Ovary (tissue), 3 donors: ENCODE results near the gene RASL10A.

Experiments
- EP300 ChIP-seq: sonication (generic); formaldehyde crosslinking; IDR thresholded peaks from one replicate; pipeline ENCODE4 v1.6.1; 2017; ENCODE audit warnings: antibody characterized with exemption
- TF ChIP-seq, protein P1 (sequence below), 3 donors: fragments of 450-650 bp in 2 of 3; fragments of 200-600 bp in 1 of 3; IDR thresholded peaks; one replicate each; pipeline versions ENCODE4 v1.5.1 to v1.8.0; 2016 to 2022; ENCODE audit warnings: antibody characterized with exemption in 3 of 3, mild to moderate bottlenecking in 1 of 3
- donor health status: DM: no; HTN: no; CAD: no.

DNA sequence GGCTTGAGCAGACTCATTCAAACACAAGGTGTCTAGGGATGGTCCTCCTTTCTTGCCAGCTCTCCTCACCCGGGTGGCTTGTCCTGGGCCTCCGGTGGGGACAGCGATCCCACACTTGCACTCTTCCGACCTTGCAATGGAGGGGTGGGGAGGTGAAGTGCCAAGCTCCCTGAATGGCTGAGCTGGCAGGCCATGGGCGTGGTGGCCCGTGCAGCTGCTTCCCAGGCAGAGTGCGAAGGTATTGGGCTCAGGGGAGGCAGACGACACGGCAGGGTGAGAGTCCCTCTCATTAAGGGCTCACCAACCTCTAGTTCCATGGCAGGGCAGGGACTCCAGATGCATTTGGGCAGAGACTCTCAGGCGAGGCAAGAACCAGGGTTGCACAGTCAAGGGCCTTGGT is 11.0 kb upstream of the RASL10A start:
- TF ChIP-seq, protein P1, sequence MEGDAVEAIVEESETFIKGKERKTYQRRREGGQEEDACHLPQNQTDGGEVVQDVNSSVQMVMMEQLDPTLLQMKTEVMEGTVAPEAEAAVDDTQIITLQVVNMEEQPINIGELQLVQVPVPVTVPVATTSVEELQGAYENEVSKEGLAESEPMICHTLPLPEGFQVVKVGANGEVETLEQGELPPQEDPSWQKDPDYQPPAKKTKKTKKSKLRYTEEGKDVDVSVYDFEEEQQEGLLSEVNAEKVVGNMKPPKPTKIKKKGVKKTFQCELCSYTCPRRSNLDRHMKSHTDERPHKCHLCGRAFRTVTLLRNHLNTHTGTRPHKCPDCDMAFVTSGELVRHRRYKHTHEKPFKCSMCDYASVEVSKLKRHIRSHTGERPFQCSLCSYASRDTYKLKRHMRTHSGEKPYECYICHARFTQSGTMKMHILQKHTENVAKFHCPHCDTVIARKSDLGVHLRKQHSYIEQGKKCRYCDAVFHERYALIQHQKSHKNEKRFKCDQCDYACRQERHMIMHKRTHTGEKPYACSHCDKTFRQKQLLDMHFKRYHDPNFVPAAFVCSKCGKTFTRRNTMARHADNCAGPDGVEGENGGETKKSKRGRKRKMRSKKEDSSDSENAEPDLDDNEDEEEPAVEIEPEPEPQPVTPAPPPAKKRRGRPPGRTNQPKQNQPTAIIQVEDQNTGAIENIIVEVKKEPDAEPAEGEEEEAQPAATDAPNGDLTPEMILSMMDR (IDR thresholded peaks at IDR 0.05): no peak
- no peak for TF ChIP-seq EP300
